Measurements from ENCODE around the gene ENPP6.

The ENPP6 gene

GRCh38 chr4:184151988-184152485 is 65.6 kb downstream of the ENPP6 start:
- Histone ChIP-seq H2AFZ (ENCODE audit: low read length) (no peak overlapping the region), H3K36me3 (ENCODE audit: insufficient read depth, low read length) (no peaks in the 10 kb centered on the region), H3K4me1 (ENCODE audit: insufficient read depth, low read length, poor library complexity, severe bottlenecking) (peaks cover 7% of the 10 kb centered on the region), H3K9me3 (ENCODE audit: insufficient read depth, low read depth, low read length) (no peaks in the 10 kb centered on the region), H3K4me3 (ENCODE audit: low read length, poor library complexity, severe bottlenecking) (no peak overlapping the region), H3K9me2 (replicated peaks; ENCODE audit: low read depth, low read length) (no peaks in the 10 kb centered on the region), H3K9ac (ENCODE audit: low read depth, low read length, poor library complexity, severe bottlenecking) (no peak overlapping the region), H3F3A (ENCODE audit: low read depth) (no peaks in the 10 kb centered on the region), H4K20me1 (ENCODE audit: insufficient read depth, low read length, poor library complexity, severe bottlenecking) (no peaks in the 10 kb centered on the region), H3K79me2 (ENCODE audit: insufficient read depth, low read length) (no peaks in the 10 kb centered on the region), H3K4me2 (ENCODE audit: low read depth, low read length, poor library complexity, severe bottlenecking) (no peak overlapping the region), H3K27me3 (ENCODE audit: insufficient read depth, low read length, poor library complexity, severe bottlenecking) (no peaks in the 10 kb centered on the region)
- TF ChIP-seq EZH2phosphoT487 (IDR thresholded peaks at IDR 0.05; ENCODE audit: borderline replicate concordance) (no peak), CTCF (conservative IDR thresholded peaks at IDR 0.05; ENCODE audit: low read length) (no peak)

GRCh38 chr4:184150102-184150839 is 67.4 kb downstream of the ENPP6 start:
- Histone ChIP-seq H3K9ac (ENCODE audit: low read depth, low read length, poor library complexity, severe bottlenecking) (no peak overlapping the region), H3F3A (ENCODE audit: low read depth) (no peaks in the 10 kb centered on the region), H3K27me3 (ENCODE audit: insufficient read depth, low read length, poor library complexity, severe bottlenecking) (no peaks in the 10 kb centered on the region), H3K9me2 (replicated peaks; ENCODE audit: low read depth, low read length) (no peaks in the 10 kb centered on the region), H2AFZ (ENCODE audit: low read length) (no peak overlapping the region), H4K20me1 (ENCODE audit: insufficient read depth, low read length, poor library complexity, severe bottlenecking) (no peaks in the 10 kb centered on the region), H3K9me3 (ENCODE audit: insufficient read depth, low read depth, low read length) (no peaks in the 10 kb centered on the region), H3K4me2 (ENCODE audit: low read depth, low read length, poor library complexity, severe bottlenecking) (no peak overlapping the region), H3K4me1 (ENCODE audit: insufficient read depth, low read length, poor library complexity, severe bottlenecking) (peaks cover 7% of the 10 kb centered on the region), H3K79me2 (ENCODE audit: insufficient read depth, low read length) (no peaks in the 10 kb centered on the region), H3K36me3 (ENCODE audit: insufficient read depth, low read length) (no peaks in the 10 kb centered on the region), H3K4me3 (ENCODE audit: low read length, poor library complexity, severe bottlenecking) (no peak overlapping the region)
- TF ChIP-seq EZH2phosphoT487 (IDR thresholded peaks at IDR 0.05; ENCODE audit: borderline replicate concordance) (no peak), CTCF (conservative IDR thresholded peaks at IDR 0.05; ENCODE audit: low read length) (no peak)

- TF ChIP-seq CTCF (conservative IDR thresholded peaks at IDR 0.05; ENCODE audit: low read length) (no peak), EZH2phosphoT487 (IDR thresholded peaks at IDR 0.05; ENCODE audit: borderline replicate concordance) (no peak)
- Histone ChIP-seq H3K9ac (ENCODE audit: low read depth, low read length, poor library complexity, severe bottlenecking) (no peak overlapping the region), H3K9me3 (ENCODE audit: insufficient read depth, low read depth, low read length) (no peaks in the 10 kb centered on the region), H3F3A (ENCODE audit: low read depth) (no peaks in the 10 kb centered on the region), H3K27me3 (ENCODE audit: insufficient read depth, low read length, poor library complexity, severe bottlenecking) (no peaks in the 10 kb centered on the region), H3K4me2 (ENCODE audit: low read depth, low read length, poor library complexity, severe bottlenecking) (no peak overlapping the region), H4K20me1 (ENCODE audit: insufficient read depth, low read length, poor library complexity, severe bottlenecking) (no peaks in the 10 kb centered on the region), H3K4me1 (ENCODE audit: insufficient read depth, low read length, poor library complexity, severe bottlenecking) (peaks cover 7% of the 10 kb centered on the region), H3K36me3 (ENCODE audit: insufficient read depth, low read length) (no peaks in the 10 kb centered on the region), H3K4me3 (ENCODE audit: low read length, poor library complexity, severe bottlenecking) (no peak overlapping the region), H3K79me2 (ENCODE audit: insufficient read depth, low read length) (no peaks in the 10 kb centered on the region), H3K9me2 (replicated peaks; ENCODE audit: low read depth, low read length) (no peaks in the 10 kb centered on the region), H2AFZ (ENCODE audit: low read length) (peak overlapping the region; percentile 21; the same call in 1 of the 2 replicates)
Observed at GRCh38 chr4:184148738-184149637, 68.7 kb downstream of the ENPP6 start.
